ENCODE measurements around the gene SAV1.
"Not testable (repeated sequence)": the region's sequence is repeated elsewhere in the genome, so short reads cannot be mapped to it uniquely, and the experiment has no call there.

The SAV1 gene

DNA sequence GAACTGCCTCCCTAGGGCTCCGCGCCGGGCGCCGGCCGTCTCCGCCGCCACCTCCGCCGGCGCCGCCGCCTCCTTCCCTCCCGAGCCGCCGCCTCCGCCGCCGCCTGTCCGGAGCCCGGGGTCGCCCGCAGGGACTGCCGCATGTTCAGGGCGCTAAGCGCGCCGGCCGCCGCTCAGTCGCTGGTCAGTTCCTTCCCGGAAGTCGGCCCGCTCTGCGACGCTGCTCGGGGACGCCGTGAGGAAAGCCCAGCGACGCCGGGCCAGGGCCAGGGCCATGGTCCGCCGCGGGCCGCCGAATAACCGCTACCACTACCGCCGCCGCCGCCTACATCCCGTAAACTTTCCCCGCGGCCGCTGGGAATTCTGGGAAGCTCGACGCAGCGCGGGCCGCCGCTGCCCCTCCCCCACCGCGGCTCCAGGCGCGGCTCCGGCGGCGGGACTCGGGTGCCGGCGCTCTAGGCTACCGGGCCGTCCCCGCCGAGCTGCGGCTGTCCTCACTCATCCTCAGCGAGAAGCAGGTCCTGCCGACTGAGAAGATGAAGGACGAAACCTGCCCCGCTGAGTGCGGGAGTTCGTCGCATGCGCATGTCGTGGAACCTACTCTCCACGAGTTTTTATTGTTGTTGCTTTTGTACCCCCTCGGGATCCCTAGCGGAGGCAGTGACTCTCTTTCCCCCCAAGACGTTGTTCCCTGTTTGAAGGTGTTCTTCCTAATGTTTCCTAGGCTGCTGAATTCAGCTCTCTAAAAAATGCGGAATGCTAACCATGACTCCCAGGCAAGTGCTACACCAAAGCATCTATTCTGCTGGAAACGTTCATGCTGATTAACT is at the start of gene SAV1:
SAV1 (minus strand) TSS at position 311 of the 830 bp plus-strand sequence. CDS start 339 bp downstream, outside the sequence.
- peak; percentile 63 for DNase-seq

DNA sequence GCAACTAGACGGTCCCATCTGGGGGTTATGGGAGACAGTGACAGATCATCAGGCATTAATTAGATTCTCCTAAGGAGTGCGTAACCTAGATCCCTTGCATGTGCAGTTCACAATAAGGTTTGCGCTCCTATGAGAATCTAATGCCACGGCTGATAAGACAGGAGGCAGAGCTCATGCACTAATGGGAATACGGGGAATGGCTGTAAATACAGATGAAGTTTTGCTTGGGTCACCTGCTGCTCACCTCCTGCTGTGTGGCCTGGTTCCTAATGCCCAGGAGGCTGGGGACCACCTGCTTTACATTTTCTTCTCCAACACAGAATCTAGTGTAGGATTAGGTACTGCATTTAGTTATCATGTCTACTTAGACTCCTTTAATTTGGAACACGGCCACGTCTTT is 49.7 kb upstream of the SAV1 start:
- no peak for DNase-seq

DNA sequence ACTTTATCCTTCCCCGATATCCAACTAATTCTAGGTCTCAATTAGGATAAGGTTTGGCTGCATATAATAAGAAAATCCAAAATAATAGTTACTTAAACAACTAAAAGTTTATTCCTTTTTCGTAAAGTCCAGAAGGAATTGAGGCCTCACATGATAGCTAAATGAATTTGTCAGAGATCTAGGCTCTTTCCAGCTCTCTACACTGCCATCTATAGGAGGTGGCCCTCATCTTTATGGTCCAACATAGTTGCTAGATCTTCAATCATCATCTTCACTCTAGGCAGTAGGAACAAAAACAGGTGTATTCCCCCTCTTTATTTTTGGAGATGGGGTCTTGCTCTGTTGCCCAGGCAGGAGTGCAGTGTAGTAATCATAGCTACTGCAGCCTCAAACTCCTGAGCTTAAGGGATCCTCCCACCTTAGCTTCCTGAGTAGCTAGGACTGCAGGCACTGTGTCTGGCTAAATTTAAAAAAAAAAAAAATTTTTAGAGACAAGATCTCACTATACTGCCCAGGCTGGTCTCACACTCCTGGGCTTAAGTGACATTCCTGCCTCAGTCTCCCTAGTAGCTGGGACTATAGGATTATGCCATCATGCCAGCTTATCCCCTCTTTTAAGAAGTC is 46.5 kb upstream of the SAV1 start:
- no peak for DNase-seq

DNA sequence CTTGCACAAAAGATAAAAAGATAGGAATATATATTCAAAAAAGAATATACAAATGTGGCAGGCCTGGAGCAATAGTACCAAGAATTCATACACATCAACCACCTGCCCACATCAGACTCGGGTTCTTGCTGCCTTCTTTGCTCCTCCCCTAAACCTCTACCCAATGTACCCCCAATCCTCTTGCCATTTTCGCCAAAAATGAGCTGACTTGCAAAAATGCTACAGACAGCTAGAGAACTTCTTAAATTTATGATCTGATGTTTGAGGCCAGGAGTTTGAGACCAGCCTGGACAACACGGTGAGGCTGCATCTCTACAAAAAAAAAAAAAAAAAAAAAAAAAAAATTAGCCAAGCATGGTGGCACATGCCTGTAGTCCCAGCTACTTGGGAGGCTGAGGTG is 42.9 kb upstream of the SAV1 start:
- DNase-seq: no peak

DNA sequence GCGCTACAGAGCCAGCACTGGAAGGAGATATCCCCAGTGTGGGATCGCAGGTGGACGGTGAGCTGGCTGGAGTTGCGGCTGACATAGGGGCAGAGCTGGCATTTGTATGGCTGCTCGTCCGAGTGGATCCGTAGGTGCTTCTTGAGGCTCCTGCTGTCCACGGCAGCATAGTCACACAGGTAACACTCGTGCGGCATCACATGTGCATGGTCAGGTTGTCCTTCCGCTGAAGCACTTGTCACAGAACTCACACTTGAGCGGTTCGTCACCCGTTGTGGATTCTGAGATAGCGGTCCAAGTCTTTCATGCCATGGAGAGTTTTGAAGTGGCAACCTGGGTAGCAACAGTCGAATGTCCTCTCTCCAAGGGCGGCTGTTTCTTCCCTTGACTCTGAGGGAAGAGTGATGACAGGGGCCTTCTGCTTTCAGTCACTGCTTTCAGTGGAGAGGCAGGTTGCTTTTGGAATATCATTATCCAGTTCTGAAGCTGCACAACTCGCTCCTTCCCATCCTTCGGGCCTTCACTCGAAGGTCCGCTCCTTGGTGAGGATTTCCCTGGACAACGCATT is 37.0 kb upstream of the SAV1 start:
- no peak for DNase-seq

DNA sequence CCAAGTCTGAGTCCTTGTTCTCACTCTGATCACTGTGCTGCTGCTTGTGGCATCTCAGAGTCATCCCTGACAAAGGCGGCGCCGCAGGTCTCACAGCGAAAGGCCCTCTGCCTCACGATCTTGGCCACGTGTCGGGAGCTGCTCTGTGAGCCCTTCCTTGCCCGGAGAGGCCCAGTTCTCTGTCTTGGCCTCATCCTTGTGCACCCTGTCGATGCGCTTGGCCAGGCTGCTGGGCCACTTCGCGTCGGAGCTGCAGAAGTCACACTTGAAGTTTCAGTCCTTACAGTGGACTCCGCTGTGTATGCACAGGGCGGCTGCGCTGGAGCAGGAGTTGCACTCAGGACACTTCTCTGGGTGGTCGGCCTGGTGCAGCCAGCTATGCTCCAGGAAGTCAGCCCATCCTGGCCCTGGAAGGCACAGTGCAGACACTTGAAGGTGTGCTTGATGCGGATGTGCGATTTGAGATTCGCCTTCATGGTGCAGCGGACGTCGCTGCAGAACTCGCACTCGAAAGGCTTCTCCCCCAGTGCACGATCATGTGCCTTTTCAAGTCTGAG is 36.4 kb upstream of the SAV1 start:
- no peak for DNase-seq

DNA sequence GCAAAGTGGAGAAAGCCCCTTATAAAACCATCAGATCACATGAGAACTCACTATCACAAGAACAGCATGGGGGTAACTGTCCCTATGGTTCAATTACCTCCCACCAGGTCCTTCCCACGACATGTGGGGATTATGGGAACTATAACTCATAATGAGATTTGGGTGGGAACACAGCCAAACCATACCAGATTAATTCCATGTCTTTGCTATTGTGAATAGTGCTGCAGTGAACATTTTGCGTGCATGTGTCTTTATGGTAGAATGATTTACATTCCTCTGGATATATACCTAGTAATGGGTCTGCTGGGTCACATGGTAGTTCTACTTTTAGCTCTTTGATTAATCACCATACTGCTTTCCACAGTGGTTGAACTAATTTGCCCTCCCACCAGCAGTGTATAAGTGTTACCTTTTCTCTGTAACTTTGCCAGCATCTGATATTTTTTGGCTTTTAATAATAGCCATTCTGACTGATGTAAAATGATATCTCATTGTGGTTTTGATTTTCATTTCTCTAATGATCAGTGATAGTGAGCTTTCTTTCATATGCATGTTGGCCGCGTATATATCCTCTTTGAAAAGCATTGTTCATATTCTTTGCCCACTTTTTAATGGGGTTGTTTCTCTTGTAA is 29.7 kb upstream of the SAV1 start:
- no peak for DNase-seq

DNA sequence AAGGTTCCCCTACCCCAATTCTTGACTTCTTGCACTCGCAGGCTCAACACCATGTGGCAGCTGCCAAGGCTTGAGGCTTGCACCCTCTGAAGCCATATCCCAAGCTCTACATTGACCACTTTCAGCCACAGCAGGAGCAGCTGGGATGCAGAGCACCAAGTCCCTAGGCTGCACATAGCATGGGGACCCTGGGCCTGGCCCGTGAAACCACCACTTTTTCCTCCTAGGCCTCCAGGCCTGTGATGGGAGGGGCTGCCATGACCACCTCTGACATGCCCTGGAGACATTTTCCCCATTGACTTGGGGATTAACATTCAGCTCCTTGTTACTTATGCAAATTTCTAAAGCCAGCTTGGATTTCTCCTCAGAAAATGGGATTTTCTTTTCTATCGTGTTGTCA is 26.2 kb upstream of the SAV1 start:
- not testable (repeated sequence) for DNase-seq

DNA sequence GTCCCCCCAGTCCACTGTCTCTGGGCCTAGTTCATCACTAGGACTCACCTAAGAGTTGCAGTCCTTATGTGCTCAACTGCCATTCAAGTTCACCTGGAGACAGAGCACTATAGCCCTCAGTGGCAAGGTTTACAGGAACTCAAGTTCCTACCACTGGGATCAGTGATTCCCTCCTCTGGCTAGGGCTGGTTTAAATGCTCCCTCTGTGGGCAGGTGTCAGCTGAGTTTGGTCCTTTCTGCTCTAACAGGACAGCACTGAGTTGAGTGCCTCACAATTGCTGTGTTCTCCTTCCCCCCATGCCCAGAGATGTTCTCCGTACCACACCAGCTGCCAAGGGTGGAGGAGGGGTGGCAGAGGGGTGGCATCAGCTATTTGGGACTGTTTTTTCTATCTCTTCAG is 20.8 kb upstream of the SAV1 start:
- DNase-seq: no peak

DNA sequence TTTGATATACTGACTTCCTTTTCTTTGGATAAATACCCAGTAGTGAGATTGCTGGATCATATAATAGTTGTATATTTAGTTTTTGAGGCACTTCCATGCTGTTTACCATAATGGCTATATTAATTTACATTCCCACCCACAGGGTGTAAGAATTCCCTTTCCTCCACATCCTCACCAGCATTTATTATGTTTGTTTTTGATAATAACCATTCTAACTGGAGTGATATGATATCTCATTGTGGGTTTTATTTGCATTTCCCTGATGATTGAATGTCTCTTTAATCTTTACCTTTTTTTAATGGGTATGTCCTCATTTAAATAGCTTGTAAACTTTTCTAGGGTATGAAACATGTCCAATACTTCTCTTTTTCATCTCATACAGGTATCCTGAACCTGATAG is 11.6 kb upstream of the SAV1 start:
- DNase-seq: no peak

DNA sequence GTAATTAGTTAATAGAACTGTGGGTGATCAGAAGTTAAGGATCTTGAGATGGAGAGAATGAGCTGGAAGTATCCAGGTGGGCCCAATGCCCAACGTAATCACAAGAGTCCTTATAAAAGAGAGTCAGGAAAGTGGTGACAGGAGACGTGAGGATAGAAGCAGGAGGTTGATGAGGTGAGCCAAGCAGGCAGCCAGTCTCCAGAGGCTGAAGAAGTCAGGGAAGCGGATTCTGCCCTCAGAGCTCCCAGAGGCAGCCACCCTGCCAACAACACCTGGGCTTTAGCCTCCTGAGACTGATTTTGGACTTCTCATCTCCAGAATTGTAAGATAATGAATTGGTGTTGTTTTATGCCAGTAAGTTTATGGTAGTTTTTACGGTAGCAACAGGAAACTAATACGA is 10.1 kb upstream of the SAV1 start:
- DNase-seq: no peak

DNA sequence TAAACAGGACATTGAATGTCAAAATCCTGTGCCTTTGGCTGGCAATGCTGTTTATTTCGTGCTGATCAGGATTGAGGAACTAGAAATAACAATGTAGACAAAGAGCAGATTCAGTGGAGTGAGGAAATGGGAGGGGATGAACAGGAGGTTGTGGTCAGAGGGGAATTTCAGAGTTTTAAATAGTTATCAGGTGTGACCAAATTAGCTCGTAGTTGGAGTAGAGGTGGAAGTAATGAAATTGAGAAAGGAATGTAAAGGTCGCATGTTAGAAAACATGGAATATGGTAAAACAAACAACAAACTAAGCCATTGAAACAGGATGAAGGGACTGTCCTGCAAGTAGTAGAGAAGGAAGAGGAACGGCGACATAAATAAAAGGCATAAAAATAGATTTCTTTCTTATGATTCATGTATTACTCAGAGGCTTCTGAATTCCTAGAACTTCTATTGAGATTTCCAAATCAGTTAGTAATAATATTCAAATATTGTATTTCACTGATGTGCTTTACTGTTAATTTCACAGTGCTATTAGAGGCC is 9.5 kb upstream of the SAV1 start:
- no peak for DNase-seq

DNA sequence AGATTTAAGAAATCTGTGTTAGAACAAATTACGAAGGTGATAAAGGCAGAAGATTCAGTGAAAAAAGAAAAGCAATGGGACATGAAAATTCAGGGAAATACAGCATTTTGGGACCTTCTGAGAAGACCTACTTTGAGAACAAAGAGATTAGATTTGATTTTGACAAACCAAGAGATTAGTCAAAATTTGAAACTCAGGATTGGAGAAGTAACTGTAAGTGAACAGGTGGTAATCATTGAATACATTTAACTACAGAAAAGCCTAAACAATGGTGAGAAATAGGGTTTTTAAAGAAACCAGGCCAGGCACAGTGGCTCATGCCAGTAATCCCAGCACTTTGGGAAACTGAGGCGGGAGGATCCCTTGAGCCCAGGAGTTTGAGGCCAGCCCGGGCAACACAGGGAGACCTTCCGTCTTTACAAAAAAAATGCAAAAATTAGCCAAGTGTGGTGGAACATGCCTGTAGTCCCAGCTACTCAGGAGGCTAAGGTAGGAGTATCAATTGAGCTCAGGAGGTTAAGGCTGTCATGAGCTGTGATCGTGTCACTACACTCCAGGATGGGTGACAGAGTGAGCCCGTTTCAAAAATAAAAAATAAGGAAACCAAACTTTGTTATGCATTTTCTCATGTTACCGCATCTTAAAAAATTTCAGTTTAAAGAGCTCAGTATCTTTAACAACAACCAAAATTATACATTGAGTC is 8.9 kb upstream of the SAV1 start:
- no peak for DNase-seq

DNA sequence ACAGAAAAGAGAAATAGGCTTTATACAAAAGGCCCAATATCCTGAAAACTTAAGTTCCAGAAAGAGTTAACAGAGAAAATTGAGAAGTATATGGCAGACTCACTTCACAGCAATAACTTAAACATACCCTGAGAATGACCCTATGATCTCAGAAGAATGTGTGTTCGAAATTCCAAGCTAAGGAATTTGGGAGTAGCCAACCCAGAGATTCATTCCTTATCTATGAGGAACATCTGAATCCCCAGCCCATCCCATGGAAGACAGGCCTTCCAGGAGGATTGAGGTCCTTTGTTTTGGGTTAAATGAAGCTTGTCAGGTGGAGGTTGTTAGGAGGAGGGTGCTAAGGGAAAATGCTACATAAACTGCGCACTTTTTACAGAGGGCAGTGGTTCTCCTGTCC is 7.5 kb upstream of the SAV1 start:
- no peak for DNase-seq

DNA sequence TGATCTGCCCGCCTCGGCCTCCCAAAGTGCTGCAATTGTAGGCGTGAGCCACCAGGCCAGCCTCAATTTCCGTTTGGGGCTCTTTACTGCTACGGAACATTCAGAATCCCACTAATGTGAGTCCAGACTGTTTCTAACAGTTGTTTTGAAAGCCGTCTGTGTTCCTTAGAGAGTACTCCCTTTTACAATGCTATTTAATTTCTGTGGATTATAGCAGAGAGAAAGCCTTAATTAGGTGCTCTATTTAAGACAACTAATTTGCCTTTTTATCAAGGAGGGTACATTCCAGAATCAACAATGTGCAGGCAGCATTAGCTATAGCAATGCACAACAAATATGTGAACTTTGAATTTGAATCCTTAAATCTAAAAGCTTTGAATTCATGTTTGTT is 2.8 kb upstream of the SAV1 start:
- DNase-seq: no peak

DNA sequence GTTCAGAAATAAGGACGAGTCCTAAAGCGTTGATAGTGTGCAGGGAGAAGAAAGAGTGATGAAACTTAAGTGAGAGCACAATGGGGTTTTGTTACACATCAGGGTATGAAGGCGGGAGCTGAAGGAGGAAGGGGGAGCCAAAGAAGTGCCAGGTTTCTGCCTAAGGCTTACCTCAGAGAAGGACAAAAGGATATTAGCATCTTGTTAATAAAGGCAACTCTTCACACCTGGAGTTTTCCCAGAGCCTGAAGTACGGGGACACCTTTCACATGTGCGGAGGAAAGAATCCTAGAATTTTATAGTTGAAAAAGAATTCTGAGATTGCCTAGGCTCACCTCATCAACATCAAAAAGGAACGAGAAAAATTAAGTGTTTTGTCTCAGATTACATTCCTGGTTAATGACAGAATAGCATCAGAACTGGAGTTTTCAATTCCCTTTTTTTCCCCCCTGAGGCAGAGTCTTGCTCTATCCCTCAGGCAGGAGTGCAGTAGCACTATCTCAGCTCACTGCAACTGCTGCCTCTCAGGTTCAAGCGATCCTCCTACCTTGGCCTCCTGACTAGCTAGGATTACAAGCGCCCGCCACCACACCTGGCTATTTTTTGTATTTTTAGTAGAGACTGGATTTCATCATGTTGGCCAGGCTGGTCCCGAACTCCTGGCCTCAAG is 2.2 kb upstream of the SAV1 start:
- DNase-seq: no peak

DNA sequence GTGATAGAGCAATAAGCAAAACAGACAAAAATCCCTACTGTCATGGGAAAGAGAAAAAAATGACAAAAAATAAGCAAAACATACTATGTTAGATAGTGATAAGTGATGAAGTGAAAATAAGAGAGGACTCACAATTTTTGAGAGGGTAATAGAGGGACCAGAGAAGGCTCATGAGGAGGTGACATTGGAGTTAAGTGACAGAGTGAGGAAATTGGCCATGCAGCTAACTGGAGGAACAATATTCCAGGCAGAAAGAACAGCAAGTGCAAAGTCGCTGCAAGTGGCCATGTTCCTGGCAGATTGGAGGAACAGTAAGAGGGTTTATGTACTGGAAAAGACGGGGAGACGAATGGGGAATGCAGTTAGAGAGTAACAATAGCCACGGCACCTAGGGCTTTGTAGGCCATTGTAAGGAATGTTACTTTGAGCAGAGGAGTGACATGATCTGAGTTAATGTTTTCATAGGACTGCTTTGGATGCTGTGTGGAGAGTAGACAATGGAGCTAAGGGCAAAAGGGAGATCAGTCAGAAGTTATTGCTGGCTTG is 1.4 kb upstream of the SAV1 start:
- DNase-seq: no peak

DNA sequence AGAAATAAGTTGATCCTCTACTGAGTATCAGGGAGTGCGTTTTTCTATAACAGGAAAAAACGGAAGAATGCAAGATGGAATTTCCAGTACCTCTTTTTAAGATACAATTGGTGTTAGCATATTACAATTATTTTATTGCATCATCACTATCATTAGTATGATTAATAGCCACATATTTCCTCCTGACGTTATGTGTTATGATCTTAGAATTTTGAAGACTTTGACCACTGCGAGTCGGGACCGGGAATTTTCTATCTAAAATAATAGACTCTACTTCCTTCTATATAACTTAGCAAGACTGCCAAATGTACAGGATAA is 679 bp upstream of the SAV1 start:
- no peak for DNase-seq

DNA sequence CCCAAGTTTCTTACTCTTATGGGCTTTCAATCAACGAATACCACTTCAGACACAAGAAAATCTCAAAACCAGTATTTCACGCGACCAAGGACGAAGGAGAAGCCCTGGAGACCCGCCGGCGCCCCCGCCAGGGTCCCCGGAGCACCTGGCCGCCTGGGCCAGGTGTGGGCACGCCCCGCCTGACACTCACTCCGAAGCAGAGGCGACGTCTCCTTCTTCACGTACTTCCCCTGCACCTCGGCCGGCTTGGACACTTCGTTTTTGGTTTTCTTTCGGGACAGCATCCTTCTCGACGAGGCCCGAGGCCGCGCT is 466 bp downstream of the SAV1 start:
- DNase-seq: peak; percentile 29

DNA sequence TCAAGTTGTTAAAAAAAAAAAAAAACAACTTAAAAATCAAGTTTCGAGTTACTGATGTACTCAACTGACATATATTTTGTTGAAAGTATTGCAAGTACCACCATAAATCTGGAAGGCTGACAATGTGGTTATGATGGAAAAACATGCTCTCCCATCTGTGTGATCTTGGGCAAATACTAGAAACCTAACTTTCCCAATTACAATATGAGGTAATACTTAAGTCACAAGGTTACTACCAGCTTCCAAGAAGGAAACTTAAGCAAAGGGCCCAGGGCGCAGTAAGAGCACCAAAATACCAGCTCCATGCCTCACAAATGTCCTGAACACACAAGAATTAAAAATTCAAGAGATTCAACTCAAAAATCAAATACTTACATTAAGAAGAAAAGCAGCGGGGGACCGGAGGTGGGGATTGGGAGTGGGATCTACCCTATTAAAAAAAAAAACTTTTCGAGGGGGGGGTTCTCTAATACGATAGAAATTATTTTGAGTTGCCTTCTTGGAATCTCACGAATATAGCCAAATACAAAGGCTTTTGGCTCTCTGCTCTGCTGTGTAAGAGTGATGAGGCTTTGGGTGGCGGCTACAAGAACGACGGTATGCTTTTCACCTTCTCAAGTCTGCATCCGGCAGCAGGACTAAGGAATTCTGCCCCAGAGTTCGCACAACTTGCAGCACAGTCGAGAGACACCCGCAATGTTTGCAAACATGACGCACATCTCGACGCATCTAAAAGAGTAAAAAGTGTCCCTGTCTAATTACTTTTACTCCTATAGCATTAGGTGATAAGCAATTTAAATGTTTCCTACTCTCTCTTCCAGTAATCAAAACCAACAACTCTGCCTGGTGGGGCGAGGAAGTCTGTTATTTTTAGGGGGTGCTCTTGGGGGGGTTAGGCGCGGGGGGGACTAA is 1.1 kb downstream of the SAV1 start:
- DNase-seq: peak; percentile 7

DNA sequence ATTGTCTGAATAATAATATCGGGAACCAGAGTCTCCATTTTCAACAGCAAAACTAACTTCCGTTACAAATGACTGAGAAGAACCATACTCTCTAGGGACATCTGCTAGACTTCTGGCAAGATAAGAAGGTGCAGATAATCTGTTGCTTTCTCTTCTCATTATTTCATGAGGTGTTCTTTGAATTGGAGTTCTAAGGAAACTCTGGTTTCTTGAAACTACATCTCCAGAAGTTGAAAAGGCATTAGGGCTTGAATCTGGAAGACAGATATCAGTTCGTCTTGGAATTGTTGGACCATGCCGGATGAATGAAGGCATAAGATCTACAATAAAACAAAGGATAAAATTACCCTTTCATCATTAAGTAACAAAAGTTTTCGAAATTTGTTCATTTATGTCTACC is 2.8 kb downstream of the SAV1 start:
- not testable (repeated sequence) for DNase-seq
